ENCODE results near the gene LIN28A.

LIN28A gene

GRCh38 chr1:26431979-26432695 is 21.5 kb downstream of the LIN28A start, which contains the start of gene DHDDS:
DHDDS (plus strand) TSS chr1:26432321; CDS start chr1:26432946, 625 bp downstream.
- in situ Hi-C loops (cut with MboI; ENCODE audit: low sequenced_read_pairs) = no loop called here
- Histone ChIP-seq H3K36me3 (replicated peaks) (peaks cover 10% of the 10 kb centered on the region), H3K4me1 (peaks cover 22% of the 10 kb centered on the region), H3K27me3 (ENCODE audit: low read depth) (no peaks in the 10 kb centered on the region), H3K4me3 (peak within 1 kb of the TSS; percentile 71), H3K9me3 (no peaks in the 10 kb centered on the region)
- peak; percentile 96 to 98 for DNase-seq (ENCODE audit: low spot score in 2 of 2)

GRCh38 chr1:26432793-26433192 is 22.2 kb downstream of the LIN28A start:
- Histone ChIP-seq H3K4me3 (peak overlapping the region; percentile 71), H3K36me3 (replicated peaks) (peaks cover 11% of the 10 kb centered on the region), H3K4me1 (peaks cover 22% of the 10 kb centered on the region), H3K9me3 (no peaks in the 10 kb centered on the region), H3K27me3 (ENCODE audit: low read depth) (no peaks in the 10 kb centered on the region)
- in situ Hi-C loops (cut with MboI; ENCODE audit: low sequenced_read_pairs) = no loop called here
- no peak for DNase-seq (ENCODE audit: low spot score in 2 of 2)

- peaks cover 24% of the 10 kb centered on the region for H3K36me3 ChIP-seq (replicated peaks)
- in situ Hi-C loops (cut with MboI; ENCODE audit: low sequenced_read_pairs) = no loop called here
These were observed 23.6 kb downstream of the LIN28A start for GRCh38 chr1:26434161-26434752.

GRCh38 chr1:26438041-26438440 is 27.4 kb downstream of the LIN28A start:
- Histone ChIP-seq H3K36me3 (replicated peaks) (peaks cover 51% of the 10 kb centered on the region), H3K4me1 (no peaks in the 10 kb centered on the region; the same call in none of the 2 replicates), H3K9me3 (no peaks in the 10 kb centered on the region), H3K4me3 (no peak overlapping the region), H3K27me3 (ENCODE audit: low read depth) (no peaks in the 10 kb centered on the region)
- in situ Hi-C loops (cut with MboI; ENCODE audit: low sequenced_read_pairs) = no loop called here
- no peak for DNase-seq (ENCODE audit: low spot score in 2 of 2)

More at GRCh38 chr1:26434161-26434752, 23.6 kb downstream of the LIN28A start:
- H3K9me3 ChIP-seq = no peaks in the 10 kb centered on the region
- no peaks in the 10 kb centered on the region for H3K27me3 ChIP-seq (ENCODE audit: low read depth)
- DNase-seq (ENCODE audit: low spot score in 2 of 2) = no peak
- H3K4me3 ChIP-seq = no peak overlapping the region
- H3K4me1 ChIP-seq = peaks cover 17% of the 10 kb centered on the region

- Histone ChIP-seq H3K36me3 (replicated peaks) (peaks cover 67% of the 10 kb centered on the region), H3K9me3 (no peaks in the 10 kb centered on the region), H3K4me3 (no peak overlapping the region), H3K4me1 (no peaks in the 10 kb centered on the region; the same call in 1 of the 2 replicates), H3K27me3 (ENCODE audit: low read depth) (no peaks in the 10 kb centered on the region)
- in situ Hi-C loops (cut with MboI; ENCODE audit: low sequenced_read_pairs) = no loop called here
- DNase-seq (ENCODE audit: low spot score in 2 of 2) = no peak
These were observed 29.6 kb downstream of the LIN28A start for GRCh38 chr1:26440259-26440658.

- Histone ChIP-seq H3K4me1 (no peaks in the 10 kb centered on the region), H3K4me3 (no peak overlapping the region), H3K9me3 (no peaks in the 10 kb centered on the region), H3K27me3 (ENCODE audit: low read depth) (no peaks in the 10 kb centered on the region), H3K36me3 (replicated peaks) (peaks cover 29% of the 10 kb centered on the region)
- in situ Hi-C loops (cut with MboI; ENCODE audit: low sequenced_read_pairs) = no loop called here
- DNase-seq (ENCODE audit: low spot score in 2 of 2) = no peak
These were observed 39.3 kb downstream of the LIN28A start for GRCh38 chr1:26449868-26450267.

- DNase-seq (ENCODE audit: low spot score in 2 of 2) = no peak
- H3K4me1 ChIP-seq = no peaks in the 10 kb centered on the region
- H3K4me3 ChIP-seq = no peak overlapping the region
- H3K9me3 ChIP-seq = no peaks in the 10 kb centered on the region
- peaks cover 31% of the 10 kb centered on the region for H3K36me3 ChIP-seq (replicated peaks)
- no peaks in the 10 kb centered on the region for H3K27me3 ChIP-seq (ENCODE audit: low read depth)
- in situ Hi-C loops (cut with MboI; ENCODE audit: low sequenced_read_pairs) = no loop called here
These were observed 40.3 kb downstream of the LIN28A start for GRCh38 chr1:26450908-26451307.

GRCh38 chr1:26452459-26453183 is 42.0 kb downstream of the LIN28A start:
- Histone ChIP-seq H3K4me3 (no peak overlapping the region), H3K36me3 (replicated peaks) (peaks cover 32% of the 10 kb centered on the region), H3K9me3 (no peaks in the 10 kb centered on the region), H3K27me3 (ENCODE audit: low read depth) (no peaks in the 10 kb centered on the region), H3K4me1 (no peaks in the 10 kb centered on the region)
- in situ Hi-C loops (cut with MboI; ENCODE audit: low sequenced_read_pairs) = no loop called here
- no peak for DNase-seq (ENCODE audit: low spot score in 2 of 2)

GRCh38 chr1:26459148-26459547 is 48.5 kb downstream of the LIN28A start:
- Histone ChIP-seq H3K4me3 (no peak overlapping the region), H3K27me3 (ENCODE audit: low read depth) (no peaks in the 10 kb centered on the region), H3K9me3 (no peaks in the 10 kb centered on the region), H3K36me3 (replicated peaks) (peaks cover 45% of the 10 kb centered on the region), H3K4me1 (no peaks in the 10 kb centered on the region; the same call in 1 of the 2 replicates)
- no peak for DNase-seq (ENCODE audit: low spot score in 2 of 2)
- in situ Hi-C loops (cut with MboI; ENCODE audit: low sequenced_read_pairs) = no loop called here

GRCh38 chr1:26459573-26460031 is 49.0 kb downstream of the LIN28A start:
- Histone ChIP-seq H3K27me3 (ENCODE audit: low read depth) (no peaks in the 10 kb centered on the region), H3K36me3 (replicated peaks) (peaks cover 47% of the 10 kb centered on the region), H3K9me3 (no peaks in the 10 kb centered on the region), H3K4me3 (no peak overlapping the region), H3K4me1 (no peaks in the 10 kb centered on the region; the same call in 1 of the 2 replicates)
- in situ Hi-C loops (cut with MboI; ENCODE audit: low sequenced_read_pairs) = no loop called here
- DNase-seq (ENCODE audit: low spot score in 2 of 2) = no peak

- Histone ChIP-seq H3K9me3 (no peaks in the 10 kb centered on the region), H3K4me3 (no peak overlapping the region), H3K36me3 (replicated peaks) (peaks cover 55% of the 10 kb centered on the region), H3K4me1 (peaks cover 24% of the 10 kb centered on the region), H3K27me3 (ENCODE audit: low read depth) (no peaks in the 10 kb centered on the region)
- no peak for DNase-seq (ENCODE audit: low spot score in 2 of 2)
- in situ Hi-C loops (cut with MboI; ENCODE audit: low sequenced_read_pairs) = no loop called here
These were observed 58.3 kb downstream of the LIN28A start for GRCh38 chr1:26468911-26469310.

- no peaks in the 10 kb centered on the region for H3K27me3 ChIP-seq (ENCODE audit: low read depth)
- H3K4me1 ChIP-seq = peaks cover 30% of the 10 kb centered on the region
- no peaks in the 10 kb centered on the region for H3K9me3 ChIP-seq
- in situ Hi-C loops (cut with MboI; ENCODE audit: low sequenced_read_pairs) = no loop called here
- peaks cover 60% of the 10 kb centered on the region for H3K36me3 ChIP-seq (replicated peaks)
- no peak overlapping the region for H3K4me3 ChIP-seq
- no peak for DNase-seq (ENCODE audit: low spot score in 2 of 2)
These were observed 58.9 kb downstream of the LIN28A start for GRCh38 chr1:26469558-26469957.

GRCh38 chr1:26470878-26471497 is 60.4 kb downstream of the LIN28A start:
- Histone ChIP-seq H3K9me3 (no peaks in the 10 kb centered on the region), H3K4me3 (peak overlapping the region; percentile 91), H3K36me3 (replicated peaks) (peaks cover 63% of the 10 kb centered on the region), H3K4me1 (peaks cover 34% of the 10 kb centered on the region), H3K27me3 (ENCODE audit: low read depth) (no peaks in the 10 kb centered on the region)
- DNase-seq (ENCODE audit: low spot score in 2 of 2) = no peak
- in situ Hi-C loops (cut with MboI; ENCODE audit: low sequenced_read_pairs) = no loop called here

Measured in HAP-1 (cell line).